ENCODE results near the gene SNX3. TPM values are rescaled to one million over a fixed set of nuclear protein-coding genes. Genes with fewer than 3 reads are reported as not detected.

The SNX3 gene
- total and polyA plus RNA-seq, 9 donors, result 140 to 437 (median 180) TPM

DNA sequence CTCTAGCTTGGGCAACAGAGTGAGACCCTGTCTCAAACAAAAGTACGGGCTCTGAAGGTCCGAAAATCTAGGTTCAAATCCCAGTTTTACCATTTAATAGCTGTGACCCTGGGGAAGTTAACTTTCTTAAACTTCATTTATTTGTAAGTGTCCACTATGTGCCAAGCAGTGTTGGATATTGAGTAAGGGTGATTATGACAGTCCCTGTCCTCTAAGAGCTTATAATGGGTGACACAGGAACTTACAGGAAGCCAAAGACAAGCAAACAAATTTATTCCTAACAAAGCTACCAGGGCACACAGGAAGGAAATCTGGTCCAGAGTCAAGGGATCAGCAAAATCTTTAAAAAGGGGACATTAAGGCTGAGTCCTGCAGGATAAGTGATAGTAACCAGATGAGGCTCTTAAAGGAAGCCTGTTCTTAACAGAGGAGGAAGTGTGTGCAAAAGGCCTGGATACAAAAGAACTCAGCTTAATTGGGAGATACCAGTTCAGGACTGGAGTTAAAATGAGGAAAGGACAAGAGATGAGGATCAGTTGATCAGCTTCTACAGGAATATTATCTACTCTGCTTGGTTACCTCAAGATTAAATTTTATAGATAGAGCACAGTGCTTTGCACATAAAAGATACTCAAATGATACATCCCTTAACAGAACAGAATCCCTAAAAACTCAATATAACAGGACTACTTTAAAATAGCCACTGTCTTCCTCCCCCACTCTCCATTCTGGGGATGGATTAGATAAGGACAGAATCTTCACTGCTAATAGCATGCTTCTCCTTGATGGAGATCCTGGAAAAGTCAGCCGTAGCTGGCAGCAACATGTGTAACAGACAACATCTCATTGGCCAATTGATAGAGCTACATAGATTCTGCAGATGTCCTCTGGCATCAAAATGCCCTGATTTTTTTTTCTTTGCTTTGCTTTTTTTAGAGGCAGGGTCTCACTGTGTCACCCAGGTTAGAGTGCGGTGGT is 6.1 kb downstream of the SNX3 start:
- Histone ChIP-seq H3K36me3 (no peaks in the 10 kb centered on the region), H3K9me3 (no peaks in the 10 kb centered on the region), H3K27me3 (no peaks in the 10 kb centered on the region), H3K27ac (no peak overlapping the region), H3K4me1 (ENCODE audit: insufficient read depth) (peaks cover 12% of the 10 kb centered on the region), H3K4me3 (no peak overlapping the region)
- WGBS, 3 donors, result 87 to 88% (median 87%) methylated on average over 4 of the region's 4 CpGs
- DNase-seq, result no peak
- TF ChIP-seq EP300 (IDR thresholded peaks at IDR 0.05), result no peak
- TF ChIP-seq, protein P1, sequence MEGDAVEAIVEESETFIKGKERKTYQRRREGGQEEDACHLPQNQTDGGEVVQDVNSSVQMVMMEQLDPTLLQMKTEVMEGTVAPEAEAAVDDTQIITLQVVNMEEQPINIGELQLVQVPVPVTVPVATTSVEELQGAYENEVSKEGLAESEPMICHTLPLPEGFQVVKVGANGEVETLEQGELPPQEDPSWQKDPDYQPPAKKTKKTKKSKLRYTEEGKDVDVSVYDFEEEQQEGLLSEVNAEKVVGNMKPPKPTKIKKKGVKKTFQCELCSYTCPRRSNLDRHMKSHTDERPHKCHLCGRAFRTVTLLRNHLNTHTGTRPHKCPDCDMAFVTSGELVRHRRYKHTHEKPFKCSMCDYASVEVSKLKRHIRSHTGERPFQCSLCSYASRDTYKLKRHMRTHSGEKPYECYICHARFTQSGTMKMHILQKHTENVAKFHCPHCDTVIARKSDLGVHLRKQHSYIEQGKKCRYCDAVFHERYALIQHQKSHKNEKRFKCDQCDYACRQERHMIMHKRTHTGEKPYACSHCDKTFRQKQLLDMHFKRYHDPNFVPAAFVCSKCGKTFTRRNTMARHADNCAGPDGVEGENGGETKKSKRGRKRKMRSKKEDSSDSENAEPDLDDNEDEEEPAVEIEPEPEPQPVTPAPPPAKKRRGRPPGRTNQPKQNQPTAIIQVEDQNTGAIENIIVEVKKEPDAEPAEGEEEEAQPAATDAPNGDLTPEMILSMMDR (IDR thresholded peaks at IDR 0.05), result no peak
- TF ChIP-seq POLR2A (IDR thresholded peaks at IDR 0.05), result no peak
- intact Hi-C loops (cut with DNase I), result no loop called here

DNA sequence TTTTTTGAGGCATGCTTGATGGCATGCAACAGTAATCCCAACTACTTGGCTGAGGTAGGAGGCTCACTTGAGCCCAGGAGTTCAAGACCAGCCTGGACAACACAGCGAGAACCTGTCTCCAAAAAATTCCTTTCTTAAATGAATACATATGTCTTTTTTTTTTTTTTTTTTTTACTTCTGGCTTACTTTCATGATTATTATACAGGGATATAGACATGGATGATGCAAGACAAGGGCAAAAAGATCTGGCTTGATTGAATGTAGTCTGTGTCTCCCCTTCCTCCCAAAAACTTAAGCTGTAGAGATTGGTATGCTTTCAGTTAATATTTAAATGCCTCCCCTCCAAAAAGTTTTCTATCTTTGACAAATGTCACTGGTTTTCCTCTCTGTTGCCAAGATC is 7.6 kb downstream of the SNX3 start:
- Histone ChIP-seq H3K36me3 (no peaks in the 10 kb centered on the region), H3K27me3 (no peaks in the 10 kb centered on the region), H3K4me3 (no peak overlapping the region), H3K9me3 (no peaks in the 10 kb centered on the region), H3K4me1 (ENCODE audit: insufficient read depth) (peaks cover 10% of the 10 kb centered on the region), H3K27ac (no peak overlapping the region)
- TF ChIP-seq, protein P1 (IDR thresholded peaks at IDR 0.05), result no peak
- 95 to 100% (median 98%) methylated on average over 1 of the region's 1 CpG for WGBS, 3 donors
- intact Hi-C loops (cut with DNase I), result no loop called here
- DNase-seq, result no peak

DNA sequence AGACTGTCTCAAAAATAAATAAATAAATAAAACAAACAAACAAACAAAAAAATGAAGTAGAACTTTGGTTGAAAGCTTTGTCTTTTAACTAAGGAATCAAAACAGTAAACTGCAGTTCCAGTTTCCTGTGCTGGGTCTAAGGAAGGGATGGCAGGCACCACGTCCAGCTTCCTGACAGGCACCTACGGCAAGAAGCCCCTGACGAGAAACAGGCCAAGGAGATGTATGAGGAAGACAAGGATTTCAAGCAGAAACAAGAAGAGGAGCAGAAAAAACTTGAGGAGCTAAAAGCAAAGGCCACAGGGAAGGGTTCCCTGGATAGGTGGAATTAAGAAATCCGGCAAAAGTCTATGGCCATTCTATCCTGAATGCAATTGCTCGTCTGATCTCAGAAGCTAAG is 8.8 kb downstream of the SNX3 start:
- H3K4me3 ChIP-seq, result no peak overlapping the region
- 90 to 94% (median 91%) methylated on average over 5 of the region's 5 CpGs for WGBS, 3 donors
- H3K4me1 ChIP-seq (ENCODE audit: insufficient read depth), result peaks cover 8% of the 10 kb centered on the region

DNA sequence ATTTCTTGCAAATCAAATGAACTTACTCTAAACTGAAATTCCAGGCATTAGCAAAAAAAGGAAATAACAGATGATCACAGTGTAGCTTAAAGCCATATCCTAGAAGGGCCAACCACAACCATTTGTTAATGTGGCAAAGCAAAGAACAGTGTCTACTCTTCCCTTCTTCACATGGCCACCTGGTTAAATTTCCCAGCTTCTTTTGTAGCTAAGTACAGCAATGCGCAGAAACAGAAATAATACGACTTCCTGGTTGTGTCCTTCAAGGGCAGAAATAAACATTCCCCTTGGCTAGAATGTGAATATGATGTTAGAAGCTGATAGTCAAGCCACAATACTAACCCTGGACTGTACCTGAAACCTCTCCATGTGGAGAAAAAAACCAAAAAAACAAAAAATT is 9.6 kb downstream of the SNX3 start:
- Histone ChIP-seq H3K36me3 (no peaks in the 10 kb centered on the region), H3K4me1 (ENCODE audit: insufficient read depth) (peaks cover 8% of the 10 kb centered on the region), H3K27ac (no peak overlapping the region), H3K27me3 (no peaks in the 10 kb centered on the region), H3K9me3 (no peaks in the 10 kb centered on the region), H3K4me3 (no peak overlapping the region)
- WGBS, 3 donors, result 66 to 78% (median 72%) methylated on average over 2 of the region's 2 CpGs
- intact Hi-C loops (cut with DNase I), result no loop called here
- DNase-seq, result no peak
- TF ChIP-seq, protein P1 (IDR thresholded peaks at IDR 0.05), result no peak
- TF ChIP-seq POLR2A (IDR thresholded peaks at IDR 0.05) (no peak), EP300 (IDR thresholded peaks at IDR 0.05) (no peak)

More for the DNA sequence above, 8.8 kb downstream of the SNX3 start:
- H3K27ac ChIP-seq, result no peak overlapping the region
- TF ChIP-seq, protein P1 (IDR thresholded peaks at IDR 0.05), result no peak
- TF ChIP-seq EP300 (IDR thresholded peaks at IDR 0.05), result no peak
- no peak for TF ChIP-seq POLR2A (IDR thresholded peaks at IDR 0.05)
- H3K36me3 ChIP-seq, result no peaks in the 10 kb centered on the region
- intact Hi-C loops (cut with DNase I), result no loop called here
- DNase-seq, result no peak
- H3K27me3 ChIP-seq, result no peaks in the 10 kb centered on the region
- H3K9me3 ChIP-seq, result no peaks in the 10 kb centered on the region
